LNCAP (cell line): ENCODE measurements around the gene SLC25A6.

Experiments
- CTCF ChIP-seq: fragments of 450-650 bp; IDR thresholded peaks from 2 replicates; pipeline ENCODE4 v1.5.1; 2017; ENCODE audit warnings: mild to moderate bottlenecking

SLC25A6 gene

DNA sequence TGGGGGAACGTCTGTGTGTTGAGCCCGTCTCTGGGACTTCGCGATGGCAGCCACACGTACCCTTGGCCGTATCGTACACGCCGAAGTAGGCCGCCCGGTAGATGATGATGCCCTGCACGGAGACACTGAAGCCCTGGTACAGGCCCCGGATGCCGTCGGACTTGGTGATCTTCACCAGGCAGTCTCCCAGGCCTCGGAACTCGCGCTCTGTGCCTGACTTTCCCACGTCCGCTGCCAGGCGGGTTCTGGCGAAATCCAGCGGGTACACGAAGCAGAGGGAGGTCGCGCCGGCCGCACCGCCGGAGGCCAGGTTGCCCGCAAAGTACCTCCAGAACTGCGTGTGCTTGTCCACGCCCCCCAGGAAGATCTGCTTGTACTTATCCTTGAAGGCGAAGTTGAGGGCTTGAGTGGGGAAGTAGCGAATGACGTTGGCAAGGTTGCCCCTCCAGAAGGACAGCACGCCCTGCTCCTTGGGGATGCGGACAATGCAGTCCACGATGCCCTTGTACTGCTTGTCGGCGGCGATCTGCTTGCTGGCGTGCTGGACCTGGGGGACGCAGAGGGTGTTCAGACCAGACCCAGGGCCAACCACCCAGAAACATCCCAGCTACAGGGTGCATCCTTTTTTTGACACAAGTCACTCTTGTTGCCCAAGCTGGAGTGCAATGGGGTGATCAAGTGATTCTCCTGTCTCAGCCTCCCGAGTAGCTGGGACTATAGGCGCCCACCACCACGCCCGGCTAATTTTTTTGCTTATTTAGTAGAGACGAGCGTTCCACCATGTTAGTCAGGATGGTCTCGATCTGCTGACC is 2.5 kb downstream of the SLC25A6 start:
- no peak for TF ChIP-seq CTCF

- TF ChIP-seq CTCF: no peak
Observed at GRCh38 chrX:1388651-1389050, 3.3 kb downstream of the SLC25A6 start.

DNA sequence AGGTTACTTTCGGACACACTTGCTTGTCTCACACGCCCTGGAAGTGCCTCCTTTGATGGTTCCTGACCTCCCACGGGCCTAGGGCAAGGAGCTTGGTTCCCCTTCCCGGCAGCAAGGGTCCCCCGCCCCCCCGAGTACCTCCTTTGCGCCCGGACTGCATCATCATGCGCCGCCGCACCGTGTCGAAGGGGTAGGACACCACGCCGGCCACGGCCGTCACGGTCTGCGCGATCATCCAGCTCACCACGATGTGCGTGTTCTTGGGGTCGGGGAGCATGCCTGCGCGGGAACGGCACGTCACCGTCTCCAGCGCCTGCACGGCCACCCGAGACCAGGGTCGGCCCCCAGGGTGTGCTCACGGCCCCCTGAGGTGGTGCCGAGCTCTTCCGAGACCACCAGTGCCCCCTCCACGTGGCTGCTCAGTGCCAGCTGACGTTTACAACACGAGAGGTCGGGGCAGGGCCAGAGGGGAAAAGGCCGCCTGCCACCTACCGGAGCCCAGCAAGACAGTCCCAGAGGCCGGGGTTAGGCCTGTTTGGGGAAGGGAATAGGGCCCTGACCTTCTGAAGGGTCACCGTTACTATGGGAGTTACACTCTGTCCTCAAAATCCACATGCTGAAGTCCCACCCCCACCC is 4.7 kb downstream of the SLC25A6 start:
- TF ChIP-seq CTCF: no peak

DNA sequence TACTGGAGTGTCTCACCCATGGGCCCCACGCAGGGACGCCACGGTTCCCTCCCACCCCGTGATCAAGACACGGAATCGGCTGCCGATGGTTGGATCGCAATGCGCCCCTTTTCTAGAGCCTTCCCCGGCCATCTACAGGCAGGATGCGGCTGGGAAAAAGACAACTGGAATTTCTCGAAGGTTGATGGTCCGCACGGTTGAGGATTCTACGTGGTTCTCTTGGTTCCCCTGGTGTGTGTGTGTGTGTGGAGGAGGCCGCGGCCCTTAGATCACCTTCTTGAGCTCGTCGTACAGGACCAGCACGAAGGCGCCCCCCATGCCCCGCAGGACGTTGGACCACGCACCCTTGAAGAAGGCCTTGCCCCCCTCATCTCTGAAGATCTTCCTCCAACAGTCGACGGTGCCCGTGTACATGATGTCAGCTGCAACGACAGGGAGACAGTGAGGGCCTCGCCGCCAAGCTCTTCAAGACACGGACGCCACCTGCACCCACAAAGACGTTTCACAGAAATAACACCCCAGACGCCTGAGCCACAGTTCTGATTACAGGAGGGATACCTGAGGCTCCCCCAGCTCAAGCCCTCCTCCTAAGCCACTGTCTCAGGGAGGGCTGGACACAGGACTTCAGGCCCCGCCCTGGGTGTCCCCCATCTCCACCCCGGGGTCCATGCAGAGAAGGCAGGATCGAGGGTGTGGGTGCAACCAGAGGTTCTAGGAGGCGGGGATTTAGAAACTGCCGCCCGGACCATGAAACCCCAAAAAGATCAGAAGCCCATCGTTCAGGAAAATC is 5.4 kb downstream of the SLC25A6 start:
- TF ChIP-seq CTCF: no peak

DNA sequence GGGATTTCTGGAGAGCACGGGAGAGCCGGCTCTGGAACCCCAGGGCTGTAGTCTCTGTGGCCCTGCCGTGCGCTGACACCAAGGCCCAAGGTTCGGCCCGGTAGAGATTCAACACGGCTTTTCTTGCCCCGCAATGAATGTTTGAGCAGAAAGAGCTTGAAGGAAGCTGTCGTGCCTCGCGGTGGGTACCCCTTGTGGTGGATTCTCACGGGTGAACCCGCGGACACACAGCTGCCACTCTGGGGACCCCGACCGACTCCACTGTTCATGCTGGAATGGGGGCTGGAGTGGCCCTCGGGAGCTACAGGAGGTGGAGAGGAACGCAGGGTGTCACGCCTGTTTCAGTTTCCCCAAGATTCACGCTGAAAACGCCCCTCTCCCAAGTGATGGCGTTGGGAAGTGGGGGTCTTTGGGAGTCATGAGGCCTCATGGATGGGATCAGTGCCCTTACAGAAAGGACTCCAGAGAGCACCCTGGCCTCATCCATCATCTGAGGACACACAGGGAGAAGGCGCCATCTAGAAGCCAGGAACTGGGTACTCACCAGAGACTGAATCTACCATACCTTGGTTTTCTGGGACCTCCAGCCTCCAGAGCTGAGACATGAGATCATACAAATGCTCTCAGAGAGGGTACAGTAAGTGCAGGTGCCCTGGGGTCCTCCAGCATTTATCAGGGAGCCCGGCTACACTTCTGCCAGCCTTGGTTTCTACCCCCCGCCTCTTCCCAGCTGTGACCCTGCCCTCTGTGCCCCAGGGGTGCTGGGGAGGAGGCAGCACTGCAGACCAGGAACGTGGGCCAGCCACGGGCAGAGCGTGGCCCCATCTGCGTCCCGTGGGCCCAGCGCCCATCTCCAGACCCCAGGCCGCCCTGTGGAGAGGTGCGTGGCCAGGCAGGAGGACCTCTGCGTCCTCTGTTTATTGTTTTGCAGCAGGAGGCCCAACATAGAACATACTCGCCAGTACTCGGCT is 6.4 kb downstream of the SLC25A6 start:
- no peak for TF ChIP-seq CTCF

- no peak for TF ChIP-seq CTCF
Observed at GRCh38 chrX:1384658-1385252, 7.2 kb downstream of the SLC25A6 start.
